Chondrocyte (in vitro differentiated cells): ENCODE results near the gene RBSN. TPM values are rescaled to one million over a fixed set of nuclear protein-coding genes. Genes with fewer than 3 reads are reported as not detected.

Experiments
- DNase-seq: peaks from one replicate; pipeline ENCODE4 v3.0.0; 2021; ENCODE audit warnings: mixed read lengths, low spot score
- H3K27ac Mint-ChIP-seq: one replicate; pipeline ENCODE4 v1.8.0; 2021; ENCODE audit warnings: mild to moderate bottlenecking, moderate library complexity, mixed read lengths; ENCODE audit not compliant: unreplicated experiment
- H3K27me3 Mint-ChIP-seq: 2 replicates; pipeline ENCODE4 v1.8.0; 2021; ENCODE audit warnings: low read depth, mixed read lengths
- H3K36me3 Mint-ChIP-seq: 2 replicates; pipeline ENCODE4 v1.8.0; 2021; ENCODE audit warnings: low read depth, mixed read lengths
- H3K4me1 Mint-ChIP-seq: 2 replicates; pipeline ENCODE4 v1.8.0; 2021; ENCODE audit warnings: low read depth, mild to moderate bottlenecking, mixed read lengths
- H3K4me3 Mint-ChIP-seq: one replicate; pipeline ENCODE4 v1.8.0; 2021; ENCODE audit warnings: mild to moderate bottlenecking, moderate library complexity, mixed read lengths; ENCODE audit not compliant: unreplicated experiment
- H3K9me3 Mint-ChIP-seq: 2 replicates; pipeline ENCODE4 v1.8.0; 2021; ENCODE audit warnings: low read depth, mixed read lengths
- CTCF ChIP-seq: fragments of 200-600 bp; sonication (generic); IDR thresholded peaks from 2 replicates; pipeline ENCODE4 v1.5.0; 2021; ENCODE audit warnings: antibody characterized with exemption, mild to moderate bottlenecking, moderate library complexity
- total RNA-seq: library from RNA; stranded (reverse); gene quantifications from 3 replicates; pipeline ENCODE4 v1.2.1, GENCODE V29; 2021

The RBSN gene
- total RNA-seq, 1 donor from 2014 or later: 24.1 TPM

DNA sequence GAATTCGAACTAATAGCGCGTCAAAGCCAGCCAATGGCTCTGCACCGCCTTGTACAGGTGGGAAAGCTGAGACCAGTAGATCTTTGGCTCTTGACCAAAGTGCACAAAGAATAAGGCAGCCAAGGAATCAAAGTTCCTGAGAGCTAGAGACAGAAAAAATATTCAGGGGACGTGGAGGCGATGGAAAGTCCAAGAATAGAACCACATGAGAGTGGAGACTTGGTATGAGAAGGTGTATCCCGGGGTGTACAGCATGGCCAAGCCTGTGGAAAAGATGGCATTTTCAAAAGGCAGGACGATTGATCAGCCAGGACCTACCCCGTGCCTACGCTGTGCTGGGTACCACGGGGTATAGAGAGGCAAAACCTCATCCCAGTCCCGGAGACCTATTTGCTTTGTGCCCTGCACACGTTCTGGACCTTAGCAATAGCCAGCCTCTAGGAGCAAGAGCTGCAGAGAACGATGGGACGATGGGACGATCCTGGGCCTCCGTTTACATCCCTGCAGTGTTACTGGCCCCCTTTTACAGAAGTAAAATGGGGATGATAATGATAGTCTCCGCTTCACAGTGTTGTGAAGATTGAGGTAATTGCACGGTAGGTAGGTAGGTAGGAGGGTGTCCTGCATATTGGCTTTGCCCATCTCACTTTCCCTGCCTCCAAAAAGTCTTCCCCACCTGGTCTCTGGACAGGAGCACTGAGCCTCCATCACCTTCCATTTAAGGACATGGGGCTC is 583 bp upstream of the RBSN start:
- H3K36me3 Mint-ChIP-seq: peaks cover 5% of the 10 kb centered on the region
- no peak for DNase-seq
- H3K27ac Mint-ChIP-seq: peak overlapping the region; percentile 96
- no peaks in the 10 kb centered on the region for H3K27me3 Mint-ChIP-seq
- H3K9me3 Mint-ChIP-seq: no peaks in the 10 kb centered on the region
- H3K4me1 Mint-ChIP-seq: peaks cover 47% of the 10 kb centered on the region
- TF ChIP-seq CTCF: no peak
- peak overlapping the region; percentile 93 for H3K4me3 Mint-ChIP-seq

DNA sequence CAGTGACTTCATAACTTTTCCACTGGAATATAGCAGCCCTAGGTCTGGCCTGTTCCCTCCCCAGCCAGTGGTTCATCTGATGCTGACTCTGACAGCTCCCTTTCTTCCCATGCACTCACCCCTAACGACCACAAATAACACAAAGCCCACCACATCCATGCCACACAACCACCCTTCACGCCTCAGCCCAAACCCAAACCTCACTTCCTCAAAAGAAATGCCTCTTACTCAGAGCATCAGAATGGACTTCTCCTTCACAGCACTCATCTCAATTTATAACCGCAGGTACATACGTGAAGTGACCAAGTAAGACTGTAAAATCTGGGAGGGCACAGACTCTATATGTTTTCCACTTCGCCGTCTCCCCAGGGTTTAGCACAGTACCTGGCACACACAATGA is 1.1 kb downstream of the RBSN start:
- TF ChIP-seq CTCF: no peak
- H3K4me3 Mint-ChIP-seq: peak overlapping the region; percentile 93
- no peaks in the 10 kb centered on the region for H3K27me3 Mint-ChIP-seq
- H3K9me3 Mint-ChIP-seq: no peaks in the 10 kb centered on the region
- DNase-seq: no peak
- peaks cover 46% of the 10 kb centered on the region for H3K4me1 Mint-ChIP-seq
- peak overlapping the region; percentile 96 for H3K27ac Mint-ChIP-seq
- peaks cover 5% of the 10 kb centered on the region for H3K36me3 Mint-ChIP-seq

GRCh38 chr3:15096046-15096445 is 2.9 kb downstream of the RBSN start:
- H3K9me3 Mint-ChIP-seq: no peaks in the 10 kb centered on the region
- no peak overlapping the region for H3K27ac Mint-ChIP-seq
- H3K36me3 Mint-ChIP-seq: peaks cover 5% of the 10 kb centered on the region
- peaks cover 28% of the 10 kb centered on the region for H3K4me1 Mint-ChIP-seq
- no peak for DNase-seq
- H3K4me3 Mint-ChIP-seq: no peak overlapping the region
- TF ChIP-seq CTCF: no peak
- H3K27me3 Mint-ChIP-seq: no peaks in the 10 kb centered on the region

DNA sequence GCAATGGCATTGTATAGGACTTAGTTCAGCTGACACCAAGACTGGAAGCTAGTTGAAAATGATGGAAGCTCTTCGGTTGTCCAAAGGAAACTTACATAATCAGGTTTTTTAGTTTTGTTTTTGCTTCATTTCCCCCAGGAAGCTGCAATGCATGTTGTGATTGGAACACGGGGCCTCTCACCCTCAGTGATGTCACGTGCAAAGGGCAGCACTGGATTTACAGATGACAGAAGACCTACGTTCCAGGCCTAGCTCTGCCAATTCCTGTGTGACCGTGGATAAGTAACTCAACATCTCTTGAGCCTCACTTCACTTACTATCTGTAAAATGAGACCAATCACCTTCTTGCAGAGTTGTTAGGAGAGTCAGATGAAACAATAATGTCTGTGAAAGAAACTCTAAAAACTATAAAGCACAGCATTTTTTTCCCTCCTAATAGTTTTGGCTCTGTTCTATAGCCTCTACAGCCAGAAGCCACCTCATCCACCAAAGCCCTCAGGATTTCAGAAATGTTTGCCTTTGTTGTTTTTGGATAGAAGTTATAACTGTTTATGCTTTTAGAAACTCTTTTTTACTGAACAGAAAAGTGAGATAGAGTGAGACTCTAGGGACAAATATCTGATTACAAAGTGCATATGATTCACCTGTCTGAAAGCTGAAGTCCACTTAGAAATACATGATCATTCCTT is 4.6 kb downstream of the RBSN start:
- Mint-ChIP-seq H3K4me3 (no peak overlapping the region), H3K4me1 (peaks cover 22% of the 10 kb centered on the region), H3K27me3 (no peaks in the 10 kb centered on the region), H3K9me3 (no peaks in the 10 kb centered on the region), H3K36me3 (peaks cover 14% of the 10 kb centered on the region), H3K27ac (no peak overlapping the region)
- DNase-seq: no peak
- no peak for TF ChIP-seq CTCF

DNA sequence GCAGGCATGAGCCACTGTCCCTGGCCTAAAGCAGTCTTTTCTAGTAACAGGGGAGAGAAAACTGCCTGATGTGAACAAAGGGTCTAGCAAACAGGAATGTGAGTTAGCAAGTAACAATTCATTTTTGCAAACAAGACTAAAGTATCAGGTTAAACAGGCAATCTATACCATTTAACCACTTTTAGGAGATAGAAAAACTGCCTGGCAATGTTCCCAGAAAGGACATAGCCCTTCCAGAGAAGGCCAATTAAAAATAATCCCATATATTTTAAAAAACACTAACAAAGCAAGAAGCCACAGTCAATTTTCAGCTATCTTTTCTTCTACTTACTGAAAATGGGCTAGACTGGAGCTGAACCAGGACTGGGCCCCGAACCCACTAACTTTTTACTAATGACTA is 6.3 kb downstream of the RBSN start:
- no peak for DNase-seq
- no peak overlapping the region for H3K27ac Mint-ChIP-seq
- TF ChIP-seq CTCF: no peak
- H3K9me3 Mint-ChIP-seq: no peaks in the 10 kb centered on the region
- peaks cover 11% of the 10 kb centered on the region for H3K4me1 Mint-ChIP-seq
- no peak overlapping the region for H3K4me3 Mint-ChIP-seq
- peaks cover 14% of the 10 kb centered on the region for H3K36me3 Mint-ChIP-seq
- H3K27me3 Mint-ChIP-seq: no peaks in the 10 kb centered on the region
